HepG2 (cell line): Measurements from ENCODE around the gene CSTF2. TPM values are rescaled to one million over a fixed set of nuclear protein-coding genes. Genes with fewer than 3 reads are reported as not detected.
A peak's percentile ranks its signal among the peaks of the same experiment; 100 is the strongest.

Source experiments
- CBX1 ChIP-seq: IDR thresholded peaks from one replicate; pipeline ENCODE4 v1.6.1; 2016; ENCODE audit warnings: antibody characterized with exemption, low read depth
- DMAP1 ChIP-seq: IDR thresholded peaks from 2 replicates; pipeline ENCODE4 v1.6.1; 2016
- FOXC1 ChIP-seq: sonication (generic); formaldehyde crosslinking; IDR thresholded peaks from 2 replicates; pipeline ENCODE4 v1.8.0; 2022; ENCODE audit warnings: mild to moderate bottlenecking, missing genetic modification reagents, borderline replicate concordance
- GABPB1 ChIP-seq: IDR thresholded peaks from 2 replicates; pipeline ENCODE4 v1.6.1; 2016; ENCODE audit warnings: mild to moderate bottlenecking, missing genetic modification reagents, moderate library complexity, missing compliant biosample characterization
- HIVEP1 ChIP-seq: sonication (generic); formaldehyde crosslinking; IDR thresholded peaks from 2 replicates; pipeline ENCODE4 v1.4.0; 2020; ENCODE audit warnings: mild to moderate bottlenecking, missing genetic modification reagents
- HMGA1 ChIP-seq: sonication (generic); formaldehyde crosslinking; conservative IDR thresholded peaks from 2 replicates; pipeline ENCODE4 v1.4.0; 2020; ENCODE audit warnings: missing genetic modification reagents
- MATR3 ChIP-seq: sonication (generic); formaldehyde crosslinking; IDR thresholded peaks from 2 replicates; pipeline ENCODE4 v1.4.0; 2020; ENCODE audit warnings: missing genetic modification reagents
- NPAS2 ChIP-seq: sonication (generic); formaldehyde crosslinking; IDR thresholded peaks from 2 replicates; pipeline ENCODE4 v1.8.0; 2022; ENCODE audit warnings: mild to moderate bottlenecking, missing genetic modification reagents, borderline replicate concordance
- PAX8 ChIP-seq: sonication (generic); formaldehyde crosslinking; IDR thresholded peaks from 2 replicates; pipeline ENCODE4 v1.8.0; 2022; ENCODE audit warnings: mild to moderate bottlenecking, missing genetic modification reagents, borderline replicate concordance
- SMC3 ChIP-seq: IDR thresholded peaks from 2 replicates; pipeline ENCODE4 v1.6.1; 2011; ENCODE audit warnings: low read length, improper control_type of control experiment
- SNAI1 ChIP-seq: sonication (generic); formaldehyde crosslinking; IDR thresholded peaks from 2 replicates; pipeline ENCODE4 v1.5.0; 2020; ENCODE audit warnings: mild to moderate bottlenecking, missing genetic modification reagents, borderline replicate concordance
- SRSF1 ChIP-seq: fragments of 200-400 bp; formaldehyde crosslinking; optimal IDR thresholded peaks from 2 replicates; pipeline ENCODE3; 2017; ENCODE audit warnings: mild to moderate bottlenecking, low read depth, low read length, moderate library complexity
- TGIF2 ChIP-seq: IDR thresholded peaks from 2 replicates; pipeline ENCODE4 v1.6.1; 2016; ENCODE audit warnings: control low read depth, missing compliant biosample characterization
- ZC3H13 ChIP-seq: sonication (generic); formaldehyde crosslinking; IDR thresholded peaks from 2 replicates; pipeline ENCODE4 v1.8.1; 2023; ENCODE audit warnings: mild to moderate bottlenecking, missing genetic modification reagents, moderate library complexity
- ZNF263 ChIP-seq: sonication (generic); formaldehyde crosslinking; IDR thresholded peaks from 2 replicates; pipeline ENCODE4 v1.4.0; 2020; ENCODE audit warnings: missing genetic modification reagents
- ZNF501 ChIP-seq: sonication (generic); formaldehyde crosslinking; IDR thresholded peaks from 2 replicates; pipeline ENCODE4 v1.5.1; 2020; ENCODE audit warnings: mild to moderate bottlenecking, moderate library complexity, missing genetic modification reagents
- ZNF562 ChIP-seq: sonication (generic); formaldehyde crosslinking; IDR thresholded peaks from 2 replicates; pipeline ENCODE4 v1.8.0; 2022; ENCODE audit warnings: missing genetic modification reagents, borderline replicate concordance
- ZNF75D ChIP-seq: sonication (generic); formaldehyde crosslinking; IDR thresholded peaks from 2 replicates; pipeline ENCODE4 v1.8.1; 2023; ENCODE audit warnings: missing genetic modification reagents, mild to moderate bottlenecking, borderline replicate concordance
- ZNF792 ChIP-seq: IDR thresholded peaks from 2 replicates; pipeline ENCODE4 v1.6.1; 2016
- polyA plus RNA-seq, 8 experiments: library from polyadenylated mRNA; depleted of rRNA in 3 of 8; stranded (reverse) in 7 of 8; unstranded in 1 of 8; fragments of >200 nt; fragmentation: Illumina TruSeq in 4 of 8; extraction: Trizol in 4 of 8; gene quantifications; 2 replicates each; pipeline versions ENCODE4 v1.2.1 to v1.2.3, GENCODE V29; 2011 to 2016; ENCODE audit warnings: low read depth in 4 of 8, missing spikeins in 1 of 8, mixed read lengths in 1 of 8; ENCODE audit not compliant: insufficient read depth in 1 of 8
- total RNA-seq, 5 experiments: library from RNA; depleted of rRNA; stranded (reverse); fragments of >200 nt; fragmentation: Illumina TruSeq; extraction: Trizol; gene quantifications; 2 replicates each; pipeline ENCODE4 v1.2.3, GENCODE V29; 2016; ENCODE audit warnings: low read depth in 1 of 5
- TF ChIP-seq, protein P1 (sequence below): sonication (generic); formaldehyde crosslinking; IDR thresholded peaks from 2 replicates; pipeline ENCODE4 v1.5.0; 2020; ENCODE audit warnings: missing genetic modification reagents, mild to moderate bottlenecking, borderline replicate concordance
- TF ChIP-seq, protein P2 (sequence below): sonication (generic); formaldehyde crosslinking; IDR thresholded peaks from 2 replicates; pipeline ENCODE4 v1.5.0; 2020; ENCODE audit warnings: mild to moderate bottlenecking, missing genetic modification reagents
- TF ChIP-seq, protein P3 (sequence below): IDR thresholded peaks from 2 replicates; pipeline ENCODE4 v1.6.1; 2016; ENCODE audit warnings: missing genetic modification reagents, missing compliant biosample characterization
- TF ChIP-seq, protein P4 (sequence below): sonication (generic); formaldehyde crosslinking; conservative IDR thresholded peaks from 2 replicates; pipeline ENCODE4 v1.4.0; 2020; ENCODE audit warnings: missing genetic modification reagents
- TF ChIP-seq, protein P5 (sequence below): sonication (generic); formaldehyde crosslinking; IDR thresholded peaks from 2 replicates; pipeline ENCODE4 v1.5.0; 2020; ENCODE audit warnings: mild to moderate bottlenecking, low read depth, missing genetic modification reagents, borderline replicate concordance

Gene CSTF2
- total and polyA plus RNA-seq, 2 of the 13 experiments (the other 11 are each of a cell fraction or from before 2014, with no cell fraction given): 19.7 to 26.7 TPM

DNA sequence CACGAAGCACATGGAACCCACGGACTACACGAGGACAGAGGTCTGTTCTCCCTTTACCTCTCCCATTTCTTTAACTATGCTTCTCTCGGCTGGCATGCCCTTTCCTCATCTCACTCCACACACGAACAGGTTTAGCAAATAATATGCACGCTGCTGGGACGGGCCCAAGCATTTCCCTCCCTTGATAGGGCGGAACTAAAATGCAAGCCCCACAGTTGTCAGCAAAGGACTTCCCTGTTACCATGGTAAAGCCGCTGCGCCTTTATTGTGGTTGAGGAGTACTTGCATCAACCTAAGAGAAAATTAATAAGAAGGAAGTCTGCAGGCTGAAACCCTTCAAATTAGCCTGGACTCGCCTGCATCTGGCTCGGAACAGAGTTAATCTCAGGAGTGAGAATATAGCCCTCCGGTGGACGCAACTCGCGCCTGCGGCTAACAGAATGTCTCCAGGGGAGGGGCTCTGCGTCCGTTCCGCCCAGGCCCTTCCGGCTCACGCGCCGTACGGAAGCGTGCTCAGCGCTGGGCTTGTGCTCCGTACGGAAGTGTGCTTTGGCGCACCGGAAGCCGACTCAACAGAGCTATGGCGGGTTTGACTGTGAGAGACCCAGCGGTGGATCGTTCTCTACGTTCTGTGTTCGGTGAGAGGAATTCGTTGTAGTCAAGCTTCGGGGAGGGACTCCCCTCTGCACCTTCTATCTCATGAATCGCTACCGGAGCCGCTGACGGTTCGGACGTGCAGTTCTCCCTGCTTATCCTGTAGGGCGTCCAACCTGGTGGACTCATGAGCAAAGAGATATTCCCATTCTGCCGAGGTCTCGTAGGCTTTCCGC, at the start of gene CSTF2 (continued):
- TF ChIP-seq, protein P1, sequence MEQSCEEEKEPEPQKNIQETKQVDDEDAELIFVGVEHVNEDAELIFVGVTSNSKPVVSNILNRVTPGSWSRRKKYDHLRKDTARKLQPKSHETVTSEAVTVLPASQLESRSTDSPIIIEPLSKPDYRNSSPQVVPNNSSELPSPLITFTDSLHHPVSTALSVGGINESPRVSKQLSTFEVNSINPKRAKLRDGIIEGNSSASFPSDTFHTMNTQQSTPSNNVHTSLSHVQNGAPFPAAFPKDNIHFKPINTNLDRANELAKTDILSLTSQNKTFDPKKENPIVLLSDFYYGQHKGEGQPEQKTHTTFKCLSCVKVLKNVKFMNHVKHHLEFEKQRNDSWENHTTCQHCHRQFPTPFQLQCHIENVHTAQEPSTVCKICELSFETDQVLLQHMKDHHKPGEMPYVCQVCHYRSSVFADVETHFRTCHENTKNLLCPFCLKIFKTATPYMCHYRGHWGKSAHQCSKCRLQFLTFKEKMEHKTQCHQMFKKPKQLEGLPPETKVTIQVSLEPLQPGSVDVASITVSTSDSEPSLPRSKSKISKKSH: no peak
- TF ChIP-seq ZNF263 (CRISPR knock-in tag): no peak
- TF ChIP-seq SRSF1: no peak
- TF ChIP-seq ZNF75D (CRISPR knock-in tag): no peak
- TF ChIP-seq, protein P2, sequence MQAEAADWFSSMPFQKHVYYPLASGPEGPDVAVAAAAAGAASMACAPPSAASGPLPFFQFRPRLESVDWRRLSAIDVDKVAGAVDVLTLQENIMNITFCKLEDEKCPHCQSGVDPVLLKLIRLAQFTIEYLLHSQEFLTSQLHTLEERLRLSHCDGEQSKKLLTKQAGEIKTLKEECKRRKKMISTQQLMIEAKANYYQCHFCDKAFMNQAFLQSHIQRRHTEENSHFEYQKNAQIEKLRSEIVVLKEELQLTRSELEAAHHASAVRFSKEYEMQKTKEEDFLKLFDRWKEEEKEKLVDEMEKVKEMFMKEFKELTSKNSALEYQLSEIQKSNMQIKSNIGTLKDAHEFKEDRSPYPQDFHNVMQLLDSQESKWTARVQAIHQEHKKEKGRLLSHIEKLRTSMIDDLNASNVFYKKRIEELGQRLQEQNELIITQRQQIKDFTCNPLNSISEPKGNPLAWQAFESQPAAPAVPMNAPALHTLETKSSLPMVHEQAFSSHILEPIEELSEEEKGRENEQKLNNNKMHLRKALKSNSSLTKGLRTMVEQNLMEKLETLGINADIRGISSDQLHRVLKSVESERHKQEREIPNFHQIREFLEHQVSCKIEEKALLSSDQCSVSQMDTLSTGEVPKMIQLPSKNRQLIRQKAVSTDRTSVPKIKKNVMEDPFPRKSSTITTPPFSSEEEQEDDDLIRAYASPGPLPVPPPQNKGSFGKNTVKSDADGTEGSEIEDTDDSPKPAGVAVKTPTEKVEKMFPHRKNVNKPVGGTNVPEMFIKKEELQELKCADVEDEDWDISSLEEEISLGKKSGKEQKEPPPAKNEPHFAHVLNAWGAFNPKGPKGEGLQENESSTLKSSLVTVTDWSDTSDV (CRISPR knock-in tag): no peak
- TF ChIP-seq PAX8: no peak
- TF ChIP-seq HIVEP1: no peak
- TF ChIP-seq HMGA1 (CRISPR knock-in tag): no peak
- TF ChIP-seq ZC3H13 (CRISPR knock-in tag): no peak
- TF ChIP-seq ZNF792 (CRISPR knock-in tag): peak; percentile 15; the same call in 1 of the 2 replicates
- no peak for TF ChIP-seq FOXC1
- TF ChIP-seq, protein P3, sequence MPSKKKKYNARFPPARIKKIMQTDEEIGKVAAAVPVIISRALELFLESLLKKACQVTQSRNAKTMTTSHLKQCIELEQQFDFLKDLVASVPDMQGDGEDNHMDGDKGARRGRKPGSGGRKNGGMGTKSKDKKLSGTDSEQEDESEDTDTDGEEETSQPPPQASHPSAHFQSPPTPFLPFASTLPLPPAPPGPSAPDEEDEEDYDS (CRISPR knock-in tag): no peak
- TF ChIP-seq CBX1: no peak
- no peak for TF ChIP-seq SNAI1 (CRISPR knock-in tag)
- TF ChIP-seq, protein P4, sequence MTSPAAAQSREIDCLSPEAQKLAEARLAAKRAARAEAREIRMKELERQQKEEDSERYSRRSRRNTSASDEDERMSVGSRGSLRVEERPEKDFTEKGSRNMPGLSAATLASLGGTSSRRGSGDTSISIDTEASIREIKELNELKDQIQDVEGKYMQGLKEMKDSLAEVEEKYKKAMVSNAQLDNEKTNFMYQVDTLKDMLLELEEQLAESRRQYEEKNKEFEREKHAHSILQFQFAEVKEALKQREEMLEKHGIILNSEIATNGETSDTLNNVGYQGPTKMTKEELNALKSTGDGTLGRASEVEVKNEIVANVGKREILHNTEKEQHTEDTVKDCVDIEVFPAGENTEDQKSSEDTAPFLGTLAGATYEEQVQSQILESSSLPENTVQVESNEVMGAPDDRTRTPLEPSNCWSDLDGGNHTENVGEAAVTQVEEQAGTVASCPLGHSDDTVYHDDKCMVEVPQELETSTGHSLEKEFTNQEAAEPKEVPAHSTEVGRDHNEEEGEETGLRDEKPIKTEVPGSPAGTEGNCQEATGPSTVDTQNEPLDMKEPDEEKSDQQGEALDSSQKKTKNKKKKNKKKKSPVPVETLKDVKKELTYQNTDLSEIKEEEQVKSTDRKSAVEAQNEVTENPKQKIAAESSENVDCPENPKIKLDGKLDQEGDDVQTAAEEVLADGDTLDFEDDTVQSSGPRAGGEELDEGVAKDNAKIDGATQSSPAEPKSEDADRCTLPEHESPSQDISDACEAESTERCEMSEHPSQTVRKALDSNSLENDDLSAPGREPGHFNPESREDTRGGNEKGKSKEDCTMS (CRISPR knock-in tag): no peak
- peak; percentile 97 for TF ChIP-seq GABPB1 (CRISPR knock-in tag)
- TF ChIP-seq ZNF562 (CRISPR knock-in tag): no peak
- TF ChIP-seq MATR3 (CRISPR knock-in tag): no peak
- TF ChIP-seq, protein P5, sequence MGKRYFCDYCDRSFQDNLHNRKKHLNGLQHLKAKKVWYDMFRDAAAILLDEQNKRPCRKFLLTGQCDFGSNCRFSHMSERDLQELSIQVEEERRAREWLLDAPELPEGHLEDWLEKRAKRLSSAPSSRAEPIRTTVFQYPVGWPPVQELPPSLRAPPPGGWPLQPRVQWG (CRISPR knock-in tag): no peak
- no peak for TF ChIP-seq TGIF2 (CRISPR knock-in tag)
- TF ChIP-seq NPAS2 (CRISPR knock-in tag): no peak
- no peak for TF ChIP-seq SMC3
- 0 out of 2 replicates have a peak, but pooled peaks have one; percentile 37 for TF ChIP-seq ZNF501 (CRISPR knock-in tag)
- peak; percentile 69; the same call in 1 of the 2 replicates for TF ChIP-seq DMAP1
